OCI-LY7 (cell line): Measurements from ENCODE around the gene MLLT3. TPM values are rescaled to one million over a fixed set of nuclear protein-coding genes. Genes with fewer than 3 reads are reported as not detected.

Experiments
- BruUV-seq: library from RNA; stranded (reverse); fragments of 400-500 nt; replicated peaks from 2 replicates; lab custom pipeline; 2021; lab: Mats Ljungman, UMichigan
- CTCF ChIA-PET: fragments of 300-600 bp; sonication (Branson Sonifier 250); formaldehyde crosslinking; loops from one replicate; lab custom pipeline; 2022; ENCODE audit warnings: antibody characterized with exemption; ENCODE audit not compliant: unreplicated experiment; lab: Charles Lee
- POLR2A ChIA-PET: fragments of 300-600 bp; sonication (Branson Sonifier 250); formaldehyde crosslinking; loops from one replicate; lab custom pipeline; 2022; ENCODE audit warnings: antibody characterized with exemption; lab: Charles Lee
- DNase-seq: peaks from one replicate; pipeline ENCODE4 v3.0.0-alpha.2; 2015; ENCODE audit warnings: low spot score
- H2AFZ ChIP-seq: fragments of 200-600 bp; sonication (generic), shearing (Covaris generic); 2 replicates; pipeline ENCODE4 v1.6.1; 2014; ENCODE audit warnings: mild to moderate bottlenecking, antibody characterized with exemption, low read length, moderate library complexity
- H3K27ac ChIP-seq: fragments of 200-600 bp; sonication (generic); 2 replicates; pipeline ENCODE4 v1.5.1; 2014; ENCODE audit warnings: mixed run types, low read depth, mild to moderate bottlenecking, moderate library complexity, low read length, inconsistent platforms; ENCODE audit not compliant: poor library complexity, severe bottlenecking
- H3K36me3 ChIP-seq: fragments of 200-600 bp; sonication (generic); 2 replicates; pipeline ENCODE4 v1.6.1; 2014; ENCODE audit warnings: mild to moderate bottlenecking, antibody characterized with exemption, low read length, moderate library complexity, mixed read lengths; ENCODE audit not compliant: insufficient read depth
- H3K4me1 ChIP-seq: fragments of 200-600 bp; sonication (generic); 2 replicates; pipeline ENCODE4 v1.5.1; 2014; ENCODE audit warnings: mild to moderate bottlenecking, low read length; ENCODE audit not compliant: insufficient read depth, poor library complexity, severe bottlenecking
- H3K4me2 ChIP-seq: fragments of 200-600 bp; sonication (generic); 2 replicates; pipeline ENCODE4 v1.6.1; 2014; ENCODE audit warnings: mild to moderate bottlenecking, low read length
- H3K4me3 ChIP-seq: fragments of 200-600 bp; sonication (generic); 2 replicates; pipeline ENCODE4 v1.5.1; 2014; ENCODE audit warnings: mild to moderate bottlenecking, low read depth, low read length; ENCODE audit not compliant: poor library complexity, severe bottlenecking
- H3K79me2 ChIP-seq: fragments of 200-600 bp; sonication (generic); 2 replicates; pipeline ENCODE4 v1.6.1; 2016; ENCODE audit warnings: low read depth, mild to moderate bottlenecking, low read length, moderate library complexity, mixed read lengths; ENCODE audit not compliant: insufficient read depth
- H3K9me2 ChIP-seq: fragments of 200-600 bp; sonication (generic); 2 replicates; pipeline ENCODE4 v1.6.1; 2016; ENCODE audit warnings: mild to moderate bottlenecking, low read length, mixed read lengths; ENCODE audit not compliant: insufficient read depth
- H3K9me3 ChIP-seq: fragments of 200-600 bp; sonication (generic); 2 replicates; pipeline ENCODE4 v1.6.1; 2014; ENCODE audit warnings: mild to moderate bottlenecking, mixed run types, low read length, mixed read lengths
- H4K20me1 ChIP-seq: fragments of 200-600 bp; sonication (generic); 2 replicates; pipeline ENCODE4 v1.6.1; 2014; ENCODE audit warnings: mild to moderate bottlenecking, antibody characterized with exemption, low read length, moderate library complexity, mixed read lengths; ENCODE audit not compliant: insufficient read depth
- EZH2phosphoT487 ChIP-seq: fragments of 200-600 bp; sonication (generic); IDR thresholded peaks from 2 replicates; pipeline ENCODE4 v1.6.1; 2018; ENCODE audit warnings: low read depth, borderline replicate concordance, mild to moderate bottlenecking, mixed run types, antibody characterized with exemption, low read length, moderate library complexity, mixed read lengths
- intact Hi-C: fragments of 100-400 bp; cut with micrococcal nuclease; formaldehyde crosslinking; loops from one replicate; pipeline ENCODE4 v1.10.0; 2022; ENCODE audit not compliant: unreplicated experiment
- microRNA-seq: library from miRNA; unstranded; fragments of <30 nt; microRNA quantifications from one replicate; pipeline ENCODE4 v1.2.0, GENCODE V29; 2022; ENCODE audit warnings: borderline replicate concordance
- small RNA-seq: library from RNA; depleted of rRNA; stranded (forward); fragments of <200 nt; gene quantifications from one replicate; pipeline ENCODE3, GENCODE V24; 2014
- total RNA-seq, 2 experiments: library from RNA; depleted of rRNA in 1 of 2; stranded (reverse); fragments of >200 nt in 1 of 2; shearing (Covaris generic) in 1 of 2; gene quantifications; 2 replicates each; pipeline ENCODE4 v1.2.3, GENCODE V29; 2014 to 2022
- TF ChIP-seq, protein P1 (sequence below): fragments of 200-600 bp; sonication (generic); conservative IDR thresholded peaks from 2 replicates; pipeline ENCODE4 v1.5.1; 2014; ENCODE audit warnings: mild to moderate bottlenecking, antibody characterized with exemption, low read length, moderate library complexity, mixed read lengths

MLLT3 gene
- total RNA-seq, 2 experiments from 2014 or later, result 7.1 to 9.9 TPM

DNA sequence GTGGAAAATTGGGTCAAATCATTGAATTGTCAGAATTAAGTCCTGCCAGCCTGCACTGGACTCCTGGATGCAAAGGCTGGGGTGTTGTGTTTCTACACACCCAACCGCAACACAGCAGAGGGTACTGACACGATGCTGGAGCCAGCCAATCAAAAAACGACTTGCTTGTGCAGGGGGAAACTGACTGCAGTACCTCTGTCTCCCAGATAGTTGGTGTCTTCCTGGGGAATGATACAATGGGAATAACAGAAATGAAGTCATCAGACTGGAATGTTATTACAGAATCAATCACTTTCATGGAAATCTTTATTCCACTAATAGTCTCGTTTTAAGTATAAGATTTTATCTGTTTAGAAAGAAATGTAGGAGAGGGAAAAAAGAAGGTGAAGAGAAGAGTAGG is 330.3 kb downstream of the MLLT3 start:
- no peak overlapping the region for H2AFZ ChIP-seq
- no peaks in the 10 kb centered on the region for H3K9me2 ChIP-seq
- no peak overlapping the region for H3K4me3 ChIP-seq
- intact Hi-C loops, result no loop called here
- no peak overlapping the region for H3K27ac ChIP-seq
- no peaks in the 10 kb centered on the region for H3K79me2 ChIP-seq
- no TSS peak for BruUV-seq
- H3K9me3 ChIP-seq, result no peaks in the 10 kb centered on the region
- H3K4me2 ChIP-seq, result no peak overlapping the region
- ChIA-PET CTCF (no interaction called here), POLR2A (interaction anchor here (0.6 kb wide), 1 partner anchor 63 kb away, joined by 3 read pairs; no protein-coding TSS in a partner anchor)
- TF ChIP-seq, protein P1, sequence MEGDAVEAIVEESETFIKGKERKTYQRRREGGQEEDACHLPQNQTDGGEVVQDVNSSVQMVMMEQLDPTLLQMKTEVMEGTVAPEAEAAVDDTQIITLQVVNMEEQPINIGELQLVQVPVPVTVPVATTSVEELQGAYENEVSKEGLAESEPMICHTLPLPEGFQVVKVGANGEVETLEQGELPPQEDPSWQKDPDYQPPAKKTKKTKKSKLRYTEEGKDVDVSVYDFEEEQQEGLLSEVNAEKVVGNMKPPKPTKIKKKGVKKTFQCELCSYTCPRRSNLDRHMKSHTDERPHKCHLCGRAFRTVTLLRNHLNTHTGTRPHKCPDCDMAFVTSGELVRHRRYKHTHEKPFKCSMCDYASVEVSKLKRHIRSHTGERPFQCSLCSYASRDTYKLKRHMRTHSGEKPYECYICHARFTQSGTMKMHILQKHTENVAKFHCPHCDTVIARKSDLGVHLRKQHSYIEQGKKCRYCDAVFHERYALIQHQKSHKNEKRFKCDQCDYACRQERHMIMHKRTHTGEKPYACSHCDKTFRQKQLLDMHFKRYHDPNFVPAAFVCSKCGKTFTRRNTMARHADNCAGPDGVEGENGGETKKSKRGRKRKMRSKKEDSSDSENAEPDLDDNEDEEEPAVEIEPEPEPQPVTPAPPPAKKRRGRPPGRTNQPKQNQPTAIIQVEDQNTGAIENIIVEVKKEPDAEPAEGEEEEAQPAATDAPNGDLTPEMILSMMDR, result no peak
- no peak for TF ChIP-seq EZH2phosphoT487
- no peaks in the 10 kb centered on the region for H3K36me3 ChIP-seq
- H3K4me1 ChIP-seq, result no peaks in the 10 kb centered on the region
- no peak for DNase-seq
- no peaks in the 10 kb centered on the region for H4K20me1 ChIP-seq

Small RNAs within 50 kb of the gene (microRNA-seq; reads per million reads assigned to microRNA genes)
- 32.6 reads per million, percentile 39 among the genes with 10 or more reads in this experiment for gene MIR4473
- gene MIR4474, result not detected

Small RNAs within 50 kb of the gene (small RNA-seq; reads per million reads assigned to genes)
- gene MIR4473 (not detected), gene MIR4474 (not detected), gene RNU4-26P (not detected)

Other genes starting within 250 kb of the MLLT3 start
- 12.4 and 13.8 TPM in 2 replicates for gene FOCAD, start 61.8 kb upstream of the MLLT3 start, total RNA-seq (2014; rRNA removed; shearing (Covaris generic))
- gene FOCAD, start 61.8 kb upstream of the MLLT3 start, total RNA-seq (2022), result 16.6 and 18.5 TPM in 2 replicates